Endothelial cell of umbilical vein (primary cell): ENCODE data around the gene SLC35A1.

Source experiments
- EZH2 ChIP-seq: IDR thresholded peaks from 2 replicates; pipeline ENCODE4 v1.6.1; 2012; ENCODE audit warnings: borderline replicate concordance, low read depth, mild to moderate bottlenecking, moderate library complexity, low read length, inconsistent platforms; ENCODE audit not compliant: severe bottlenecking
- JUN ChIP-seq: IDR thresholded peaks from 2 replicates; pipeline ENCODE4 v1.6.1; 2011; ENCODE audit warnings: borderline replicate concordance, low read depth; ENCODE audit not compliant: insufficient read length, insufficient read depth
- MAX ChIP-seq: IDR thresholded peaks from 2 replicates; pipeline ENCODE4 v1.6.1; 2011; ENCODE audit not compliant: insufficient read depth, insufficient read length
- POLR2A ChIP-seq: IDR thresholded peaks from 2 replicates; pipeline ENCODE4 v1.6.1; 2012; ENCODE audit warnings: low read depth, mild to moderate bottlenecking, control low read depth, low read length
- POLR2AphosphoS5 ChIP-seq: IDR thresholded peaks from 2 replicates; pipeline ENCODE4 v1.6.1; 2012; ENCODE audit warnings: low read depth, mild to moderate bottlenecking, control low read depth, low read length, moderate library complexity; ENCODE audit not compliant: insufficient read depth
- TF ChIP-seq, protein P1 (sequence below), 2 donors: IDR thresholded peaks; 1 replicate in 1 of 2; 2 replicates in 1 of 2; pipeline ENCODE4 v1.5.1; 2011; ENCODE audit warnings: low read length in 2 of 2, mild to moderate bottlenecking in 2 of 2, moderate library complexity in 2 of 2, control low read depth in 1 of 2, inconsistent platforms in 1 of 2, low read depth in 1 of 2; ENCODE audit not compliant: insufficient read depth in 1 of 2; ENCODE audit errors: extremely low read depth in 1 of 2

DNA sequence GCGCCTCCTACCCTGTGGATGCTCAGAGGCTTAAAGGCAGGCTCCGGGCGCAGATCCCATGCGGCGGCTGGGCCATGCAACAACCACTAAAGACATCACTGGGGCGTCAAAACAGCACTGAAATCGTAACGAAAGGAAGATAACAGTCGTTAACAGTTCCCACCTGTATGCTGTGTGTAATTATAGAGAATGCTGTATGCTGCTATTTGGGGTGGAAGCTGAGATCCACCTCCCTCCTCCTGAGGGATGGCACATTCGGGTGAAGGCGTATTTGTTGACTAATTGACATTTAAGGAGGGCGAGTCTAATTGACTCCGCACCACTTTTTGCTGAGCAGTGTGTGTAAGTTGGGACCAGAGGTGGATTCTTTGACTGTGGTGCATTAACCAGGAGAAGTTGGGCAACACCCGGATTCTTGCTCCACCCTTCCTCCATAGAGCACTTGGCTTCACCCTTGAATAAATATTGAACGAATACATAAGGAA, 687 bp downstream of the SLC35A1 start:
- TF ChIP-seq JUN (no peak), POLR2A (no peak), EZH2 (no peak), POLR2AphosphoS5 (no peak), MAX (no peak)
- TF ChIP-seq, protein P1, sequence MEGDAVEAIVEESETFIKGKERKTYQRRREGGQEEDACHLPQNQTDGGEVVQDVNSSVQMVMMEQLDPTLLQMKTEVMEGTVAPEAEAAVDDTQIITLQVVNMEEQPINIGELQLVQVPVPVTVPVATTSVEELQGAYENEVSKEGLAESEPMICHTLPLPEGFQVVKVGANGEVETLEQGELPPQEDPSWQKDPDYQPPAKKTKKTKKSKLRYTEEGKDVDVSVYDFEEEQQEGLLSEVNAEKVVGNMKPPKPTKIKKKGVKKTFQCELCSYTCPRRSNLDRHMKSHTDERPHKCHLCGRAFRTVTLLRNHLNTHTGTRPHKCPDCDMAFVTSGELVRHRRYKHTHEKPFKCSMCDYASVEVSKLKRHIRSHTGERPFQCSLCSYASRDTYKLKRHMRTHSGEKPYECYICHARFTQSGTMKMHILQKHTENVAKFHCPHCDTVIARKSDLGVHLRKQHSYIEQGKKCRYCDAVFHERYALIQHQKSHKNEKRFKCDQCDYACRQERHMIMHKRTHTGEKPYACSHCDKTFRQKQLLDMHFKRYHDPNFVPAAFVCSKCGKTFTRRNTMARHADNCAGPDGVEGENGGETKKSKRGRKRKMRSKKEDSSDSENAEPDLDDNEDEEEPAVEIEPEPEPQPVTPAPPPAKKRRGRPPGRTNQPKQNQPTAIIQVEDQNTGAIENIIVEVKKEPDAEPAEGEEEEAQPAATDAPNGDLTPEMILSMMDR (IDR thresholded peaks at IDR 0.05; ENCODE audit: extremely low read depth in 1 of 2, insufficient read depth in 1 of 2, low read depth in 1 of 2, low read length in 2 of 2): no peak
